HepG2 (cell line): ENCODE results near the gene BMI1. TPM values are rescaled to one million over a fixed set of nuclear protein-coding genes. Genes with fewer than 3 reads are reported as not detected.

Experiments
- ATAC-seq: fragments of 200-7000 bp; cut with Tn5 transposase; 3 replicates; pipeline ENCODE4 v1.9.1; 2020; ENCODE audit warnings: mild to moderate bottlenecking, moderate library complexity
- BruUV-seq: library from RNA; stranded (reverse); fragments of 400-500 nt; replicated peaks from 2 replicates; lab custom pipeline; 2021; lab: Mats Ljungman, UMichigan
- CTCF ChIA-PET: fragments of 300-600 bp; formaldehyde crosslinking; extraction: SDS; loops from one replicate; lab custom pipeline; 2021; ENCODE audit warnings: low total read pairs, inconsistent platforms, low intra/inter-chr PET ratio; lab: Yijun Ruan, JAX
- POLR2A ChIA-PET: fragments of 350-600 bp; sonication (Branson Sonifier 250); formaldehyde crosslinking; loops from one replicate; lab custom pipeline; 2020; ENCODE audit warnings: antibody characterized with exemption, inconsistent platforms; lab: Yijun Ruan, JAX
- DNase-seq: peaks from one replicate; pipeline ENCODE4 v3.0.0-alpha.2; 2015; ENCODE audit warnings: low spot score
- FAIRE-seq: peaks from 3 replicates; lab custom pipeline; 2011; peaks lifted over from hg19 to GRCh38; lab: Jason Lieb, UNC
- H2AFZ ChIP-seq: one replicate; pipeline ENCODE4 v1.6.1; 2011; ENCODE audit warnings: low read length, inconsistent platforms
- H3K27ac ChIP-seq: fragments of 300-600 bp; 3 replicates; pipeline ENCODE4 v1.8.0; 2011; ENCODE audit warnings: mixed run types, mild to moderate bottlenecking, mixed read lengths, low read length, inconsistent platforms; ENCODE audit not compliant: insufficient read depth; ENCODE audit errors: extremely low read length
- H3K27me3 ChIP-seq, 2 experiments: fragments of 200-600 bp in 1 of 2; 2 replicates in 1 of 2; 3 replicates in 1 of 2; pipeline versions ENCODE4 v1.6.0 to v1.8.0; 2011; ENCODE audit warnings: low read length in 2 of 2, mild to moderate bottlenecking in 2 of 2, moderate library complexity in 2 of 2, inconsistent platforms in 1 of 2; ENCODE audit not compliant: insufficient read depth in 2 of 2, control insufficient read depth in 1 of 2
- H3K36me3 ChIP-seq, 2 experiments: fragments of 200-600 bp in 1 of 2; replicated peaks in 1 of 2; 2 replicates in 1 of 2; 3 replicates in 1 of 2; pipeline versions ENCODE4 v1.5.1 to v1.8.0; 2011; ENCODE audit warnings: low read length in 2 of 2, inconsistent platforms in 1 of 2; ENCODE audit not compliant: insufficient read depth in 2 of 2, control insufficient read depth in 1 of 2
- H3K4me1 ChIP-seq: 2 replicates; pipeline ENCODE4 v1.5.1; 2012; ENCODE audit warnings: low read length, inconsistent platforms; ENCODE audit not compliant: insufficient read depth
- H3K4me2 ChIP-seq: 2 replicates; pipeline ENCODE4 v1.6.0; 2011; ENCODE audit warnings: low read depth, low read length, inconsistent platforms
- H3K4me3 ChIP-seq, 3 experiments: fragments of 200-600 bp in 1 of 3; sonication (generic), shearing (Covaris generic) in 1 of 3; replicated peaks in 1 of 3; 2 replicates each; pipeline ENCODE4 v1.5.1; 2011 to 2016; ENCODE audit warnings: low read length in 3 of 3, inconsistent platforms in 2 of 3, low read depth in 2 of 3, mild to moderate bottlenecking in 2 of 3, control low read depth in 1 of 3, mixed read lengths in 1 of 3; ENCODE audit not compliant: insufficient read depth in 1 of 3
- H3K79me2 ChIP-seq: one replicate; pipeline ENCODE4 v1.6.1; 2011; ENCODE audit warnings: low read length, inconsistent platforms; ENCODE audit not compliant: insufficient read depth
- H3K9ac ChIP-seq: 2 replicates; pipeline ENCODE4 v1.6.0; 2011; ENCODE audit warnings: mild to moderate bottlenecking, low read depth, low read length, inconsistent platforms; ENCODE audit not compliant: insufficient read depth
- H3K9me3 ChIP-seq: 2 replicates; pipeline ENCODE4 v1.5.1; 2012; ENCODE audit warnings: mild to moderate bottlenecking, low read length
- H4K20me1 ChIP-seq: 2 replicates; pipeline ENCODE4 v1.6.0; 2011; ENCODE audit warnings: inconsistent platforms, mild to moderate bottlenecking, low read length, moderate library complexity; ENCODE audit not compliant: insufficient read depth
- AGO2 ChIP-seq: fragments of 200-400 bp; formaldehyde crosslinking; optimal IDR thresholded peaks from 2 replicates; pipeline ENCODE3; 2017; ENCODE audit warnings: mild to moderate bottlenecking, low read depth, low read length, moderate library complexity
- CCDC6 ChIP-seq: sonication (generic); formaldehyde crosslinking; IDR thresholded peaks from 2 replicates; pipeline ENCODE4 v1.8.1; 2022; ENCODE audit warnings: mild to moderate bottlenecking, missing genetic modification reagents, moderate library complexity
- CENPX ChIP-seq: sonication (generic); formaldehyde crosslinking; IDR thresholded peaks from 2 replicates; pipeline ENCODE4 v1.9.0; 2021; ENCODE audit warnings: mild to moderate bottlenecking, missing genetic modification reagents, moderate library complexity
- GATA4 ChIP-seq: sonication (generic); IDR thresholded peaks from 2 replicates; pipeline ENCODE4 v1.6.1; 2016; ENCODE audit warnings: antibody characterized with exemption, low read depth, borderline replicate concordance
- HNF1B ChIP-seq: sonication (generic); formaldehyde crosslinking; IDR thresholded peaks from 2 replicates; pipeline ENCODE4 v1.5.1; 2020; ENCODE audit warnings: mild to moderate bottlenecking, moderate library complexity, missing genetic modification reagents
- NFE2L2 ChIP-seq: fragments of 150-350 bp; IDR thresholded peaks from 2 replicates; pipeline ENCODE4 v1.6.1; 2014; ENCODE audit warnings: low read length
- RAD51 ChIP-seq: fragments of 450-650 bp; IDR thresholded peaks from 2 replicates; pipeline ENCODE4 v1.6.1; 2016; ENCODE audit warnings: borderline replicate concordance
- SALL1 ChIP-seq: sonication (generic); formaldehyde crosslinking; IDR thresholded peaks from 2 replicates; pipeline ENCODE4 v1.8.0; 2022; ENCODE audit warnings: mild to moderate bottlenecking, missing genetic modification reagents
- SATB2 ChIP-seq: sonication (generic); formaldehyde crosslinking; IDR thresholded peaks from 2 replicates; pipeline ENCODE4 v1.5.0; 2020; ENCODE audit warnings: missing genetic modification reagents
- SRSF1 ChIP-seq: fragments of 200-400 bp; formaldehyde crosslinking; optimal IDR thresholded peaks from 2 replicates; pipeline ENCODE3; 2017; ENCODE audit warnings: mild to moderate bottlenecking, low read depth, low read length, moderate library complexity
- TRIM24 ChIP-seq: sonication (generic); formaldehyde crosslinking; IDR thresholded peaks from 2 replicates; pipeline ENCODE4 v1.8.0; 2022; ENCODE audit warnings: mild to moderate bottlenecking, missing genetic modification reagents
- ZNF562 ChIP-seq: sonication (generic); formaldehyde crosslinking; IDR thresholded peaks from 2 replicates; pipeline ENCODE4 v1.8.0; 2022; ENCODE audit warnings: missing genetic modification reagents, borderline replicate concordance
- ZNF574 ChIP-seq: sonication (generic); formaldehyde crosslinking; IDR thresholded peaks from 2 replicates; pipeline ENCODE4 v1.4.0; 2020; ENCODE audit warnings: missing genetic modification reagents
- WGBS: methylation state at CpG from one replicate; pipeline ENCODE4 v1.1.6; 2017; ENCODE audit warnings: low lambda C conversion rate; 5-methylcytosine and 5-hydroxymethylcytosine counted together
- in situ Hi-C: cut with HindIII; loops from 2 replicates; pipeline ENCODE4 v1.10.0; 2017; ENCODE audit warnings: low pct_unique_long_range_greater_than_20kb; ENCODE audit not compliant: extremely low pct_ligation_motif_present
- intact Hi-C: fragments of 100-400 bp; cut with micrococcal nuclease; formaldehyde crosslinking; loops from one replicate; pipeline ENCODE4 v1.10.0; 2022; ENCODE audit not compliant: unreplicated experiment
- polyA plus RNA-seq, 8 experiments: library from polyadenylated mRNA; depleted of rRNA in 3 of 8; stranded (reverse) in 7 of 8; unstranded in 1 of 8; fragments of >200 nt; fragmentation: Illumina TruSeq in 4 of 8; extraction: Trizol in 4 of 8; gene quantifications; 2 replicates each; pipeline versions ENCODE4 v1.2.1 to v1.2.3, GENCODE V29; 2011 to 2016; ENCODE audit warnings: low read depth in 4 of 8, missing spikeins in 1 of 8, mixed read lengths in 1 of 8; ENCODE audit not compliant: insufficient read depth in 1 of 8
- total RNA-seq, 5 experiments: library from RNA; depleted of rRNA; stranded (reverse); fragments of >200 nt; fragmentation: Illumina TruSeq; extraction: Trizol; gene quantifications; 2 replicates each; pipeline ENCODE4 v1.2.3, GENCODE V29; 2016; ENCODE audit warnings: low read depth in 1 of 5

Gene BMI1
- total and polyA plus RNA-seq, 2 of the 13 experiments (the other 11 are each of a cell fraction or from before 2014, with no cell fraction given), result 30.5 to 44.0 TPM

DNA sequence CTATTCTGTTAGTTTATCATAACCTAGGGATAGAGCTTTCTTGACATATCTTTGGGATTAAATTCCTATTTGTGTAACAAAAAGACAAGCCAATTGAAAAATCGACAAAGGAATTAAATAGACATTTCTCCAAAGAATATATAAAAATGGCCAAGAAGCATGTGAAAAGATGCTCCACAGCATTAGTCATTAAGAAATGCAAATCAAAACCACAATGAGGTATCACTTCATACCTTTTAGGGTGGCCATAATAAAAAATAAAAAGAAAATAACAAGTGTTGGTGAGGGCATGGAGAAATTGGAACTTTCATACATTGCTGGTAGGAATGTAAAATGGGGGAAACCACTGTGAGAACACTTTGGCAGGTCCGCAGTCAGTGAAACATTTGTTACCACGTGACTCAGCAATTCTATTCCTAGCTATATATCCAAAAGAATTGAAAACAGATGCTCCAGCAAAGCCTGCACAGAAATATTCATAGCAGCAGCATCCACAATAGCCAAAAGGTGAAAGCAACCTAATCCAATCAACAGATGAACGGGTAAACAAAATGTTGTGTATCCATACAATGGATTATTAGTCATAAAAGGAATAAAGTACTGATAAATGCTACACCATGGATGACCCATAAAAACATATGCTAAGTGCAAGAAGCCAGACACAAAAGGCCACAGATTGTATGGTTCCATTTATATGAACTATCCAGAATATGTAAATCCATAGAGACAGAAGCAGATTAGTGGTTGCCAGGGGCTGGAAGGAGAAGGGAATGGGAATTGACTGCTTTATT lies 44.9 kb downstream of the BMI1 start:
- ATAC-seq, result no peak
- FAIRE-seq, result no peak
- Histone ChIP-seq H3K27me3 (no peaks in the 10 kb centered on the region), H3K27ac (no peak overlapping the region), H3K36me3 (no peaks in the 10 kb centered on the region), H3K9me3 (no peaks in the 10 kb centered on the region), H3K4me3 (no peak overlapping the region), H3K79me2 (no peaks in the 10 kb centered on the region), H2AFZ (no peak overlapping the region), H3K9ac (no peak overlapping the region), H3K4me2 (no peak overlapping the region), H3K4me1 (no peaks in the 10 kb centered on the region), H4K20me1 (no peaks in the 10 kb centered on the region)
- in situ Hi-C loops (no loop called here), intact Hi-C loops (no loop called here)
- no TSS peak for BruUV-seq
- ChIA-PET CTCF (no interaction called here), POLR2A (no interaction called here)
- DNase-seq, result no peak
- TF ChIP-seq SALL1 (no peak), RAD51 (peak; percentile 40; the same call in 1 of the 2 replicates), GATA4 (no peak), SATB2 (CRISPR knock-in tag) (no peak), CCDC6 (CRISPR knock-in tag) (no peak), SRSF1 (no peak), NFE2L2 (peak; percentile 57; the same call in 1 of the 2 replicates), AGO2 (no peak)
- WGBS, result 10% methylated on average over 4 of the region's 4 CpGs

- H2AFZ ChIP-seq, result no peak overlapping the region
- intact Hi-C loops, result no loop called here
These were observed 45.5 kb downstream of the BMI1 start for GRCh38 chr10:22366435-22366703.

More at GRCh38 chr10:22366435-22366703, 45.5 kb downstream of the BMI1 start:
- H3K9me3 ChIP-seq, result no peaks in the 10 kb centered on the region
- no peaks in the 10 kb centered on the region for H3K4me1 ChIP-seq
- H3K27ac ChIP-seq, result no peak overlapping the region
- no peak overlapping the region for H3K4me3 ChIP-seq
- in situ Hi-C loops, result no loop called here
- BruUV-seq, result no TSS peak
- no peak overlapping the region for H3K9ac ChIP-seq
- DNase-seq (no peak), ATAC-seq (no peak), FAIRE-seq (no peak)
- no peaks in the 10 kb centered on the region for H3K27me3 ChIP-seq
- TF ChIP-seq ZNF574 (CRISPR knock-in tag) (no peak), HNF1B (CRISPR knock-in tag) (no peak), ZNF562 (CRISPR knock-in tag) (no peak), CENPX (CRISPR knock-in tag) (no peak), TRIM24 (no peak)
- ChIA-PET POLR2A (no interaction called here), CTCF (no interaction called here)
- no peaks in the 10 kb centered on the region for H3K36me3 ChIP-seq
- H3K4me2 ChIP-seq, result no peak overlapping the region
- H4K20me1 ChIP-seq, result no peaks in the 10 kb centered on the region
- H3K79me2 ChIP-seq, result no peaks in the 10 kb centered on the region
